Measurements from ENCODE around the gene STXBP2.

Gene STXBP2

DNA sequence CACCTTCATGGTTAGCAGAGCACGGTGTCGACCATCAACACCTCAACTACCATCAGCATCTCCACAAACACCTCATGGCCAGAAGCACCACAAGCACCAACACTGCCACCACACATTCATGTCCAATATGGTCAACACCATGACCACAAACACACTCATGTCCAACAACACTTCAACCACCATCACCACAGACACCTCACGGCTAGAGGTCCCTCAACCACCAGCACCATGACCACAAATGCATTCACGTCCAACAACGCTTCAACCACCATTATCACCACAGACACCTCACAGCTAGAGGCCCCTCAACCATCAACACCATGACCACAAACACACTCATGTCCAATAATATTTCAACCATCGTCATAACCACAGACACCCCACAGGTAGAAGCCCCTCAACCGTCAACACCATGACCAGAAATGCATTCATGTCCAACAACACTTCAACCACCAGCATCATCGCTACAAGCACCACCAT lies 53.9 kb downstream of the STXBP2 start:
- Histone ChIP-seq H3K27ac (ENCODE audit: insufficient read depth, low read depth, low read length, poor library complexity, severe bottlenecking) (no peak overlapping the region), H3K4me1 (ENCODE audit: control insufficient read depth, insufficient read depth, low read length) (no peaks in the 10 kb centered on the region)
- WGBS, 2 experiments, result 69 to 73% methylated on average over 8 of the region's 8 CpGs

GRCh38 chr19:7691497-7691896 lies 54.6 kb downstream of the STXBP2 start:
- Histone ChIP-seq H3K4me1 (ENCODE audit: control insufficient read depth, insufficient read depth, low read length) (no peaks in the 10 kb centered on the region), H3K4me3 (ENCODE audit: insufficient read depth, low read depth, low read length) (no peak overlapping the region), H3K9me3 (ENCODE audit: control insufficient read depth, low read length) (no peaks in the 10 kb centered on the region), H3K27ac (ENCODE audit: insufficient read depth, low read depth, low read length, poor library complexity, severe bottlenecking) (no peak overlapping the region), H3K36me3 (ENCODE audit: control insufficient read depth, insufficient read depth, low read length) (no peaks in the 10 kb centered on the region), H3K27me3 (ENCODE audit: control insufficient read depth, insufficient read depth, low read length, poor library complexity, severe bottlenecking) (no peaks in the 10 kb centered on the region)

More for the DNA sequence above, 53.9 kb downstream of the STXBP2 start:
- Histone ChIP-seq H3K9me3 (ENCODE audit: control insufficient read depth, low read length) (no peaks in the 10 kb centered on the region), H3K36me3 (ENCODE audit: control insufficient read depth, insufficient read depth, low read length) (no peaks in the 10 kb centered on the region), H3K4me3 (ENCODE audit: insufficient read depth, low read depth, low read length) (no peak overlapping the region), H3K27me3 (ENCODE audit: control insufficient read depth, insufficient read depth, low read length, poor library complexity, severe bottlenecking) (no peaks in the 10 kb centered on the region)

DNA sequence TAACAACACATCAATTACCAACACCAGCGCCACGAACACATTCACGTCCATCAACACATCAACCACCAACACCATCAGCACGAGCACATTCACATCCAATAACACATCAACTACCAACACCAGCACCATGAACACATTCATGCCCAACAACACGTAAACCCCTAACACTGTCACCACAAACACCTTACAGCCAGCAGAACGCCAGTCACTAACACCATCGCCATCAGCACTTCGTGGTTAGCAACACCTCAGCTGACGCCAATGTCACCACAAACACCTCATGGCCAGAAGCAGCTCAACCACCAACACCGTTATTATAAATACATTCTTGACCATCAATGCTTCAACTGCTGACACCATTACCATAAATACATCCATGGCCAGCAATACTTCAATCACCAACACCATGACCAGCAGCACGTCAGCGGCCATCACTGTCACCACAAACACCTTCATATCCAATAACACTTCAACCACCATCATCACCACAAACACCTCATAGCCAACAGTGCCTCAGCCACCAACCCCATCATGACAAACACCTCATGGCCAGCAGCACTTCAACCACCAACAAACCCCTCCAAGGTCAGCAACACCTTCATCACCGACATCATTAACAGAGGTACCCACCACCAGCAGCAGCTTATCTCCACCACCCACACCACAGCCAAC lies 55.6 kb downstream of the STXBP2 start:
- Histone ChIP-seq H3K36me3 (ENCODE audit: control insufficient read depth, insufficient read depth, low read length) (no peaks in the 10 kb centered on the region), H3K9me3 (ENCODE audit: control insufficient read depth, low read length) (no peaks in the 10 kb centered on the region), H3K4me1 (ENCODE audit: control insufficient read depth, insufficient read depth, low read length) (no peaks in the 10 kb centered on the region), H3K27ac (ENCODE audit: insufficient read depth, low read depth, low read length, poor library complexity, severe bottlenecking) (no peak overlapping the region), H3K4me3 (ENCODE audit: insufficient read depth, low read depth, low read length) (no peak overlapping the region), H3K27me3 (ENCODE audit: control insufficient read depth, insufficient read depth, low read length, poor library complexity, severe bottlenecking) (no peaks in the 10 kb centered on the region)
- WGBS, 2 experiments, result 50 to 53% methylated on average over 13 of the region's 13 CpGs

GRCh38 chr19:7694499-7694898 lies 57.6 kb downstream of the STXBP2 start:
- no peaks in the 10 kb centered on the region for H3K4me1 ChIP-seq (ENCODE audit: control insufficient read depth, insufficient read depth, low read length)
- 61 to 83% methylated on average over 3 to 4 of the region's 4 CpGs for WGBS, 2 experiments
- no peak overlapping the region for H3K27ac ChIP-seq (ENCODE audit: insufficient read depth, low read depth, low read length, poor library complexity, severe bottlenecking)
- H3K36me3 ChIP-seq (ENCODE audit: control insufficient read depth, insufficient read depth, low read length), result no peaks in the 10 kb centered on the region
- no peak overlapping the region for H3K4me3 ChIP-seq (ENCODE audit: insufficient read depth, low read depth, low read length)
- no peaks in the 10 kb centered on the region for H3K9me3 ChIP-seq (ENCODE audit: control insufficient read depth, low read length)
- peaks cover 9% of the 10 kb centered on the region for H3K27me3 ChIP-seq (ENCODE audit: control insufficient read depth, insufficient read depth, low read length, poor library complexity, severe bottlenecking)

Data from ectodermal cell (in vitro differentiated cells).